ENCODE results near the gene TREH. TPM values are rescaled to one million over a fixed set of nuclear protein-coding genes. Genes with fewer than 3 reads are reported as not detected.

TREH gene
- polyA plus RNA-seq, 3 donors: not detected

DNA sequence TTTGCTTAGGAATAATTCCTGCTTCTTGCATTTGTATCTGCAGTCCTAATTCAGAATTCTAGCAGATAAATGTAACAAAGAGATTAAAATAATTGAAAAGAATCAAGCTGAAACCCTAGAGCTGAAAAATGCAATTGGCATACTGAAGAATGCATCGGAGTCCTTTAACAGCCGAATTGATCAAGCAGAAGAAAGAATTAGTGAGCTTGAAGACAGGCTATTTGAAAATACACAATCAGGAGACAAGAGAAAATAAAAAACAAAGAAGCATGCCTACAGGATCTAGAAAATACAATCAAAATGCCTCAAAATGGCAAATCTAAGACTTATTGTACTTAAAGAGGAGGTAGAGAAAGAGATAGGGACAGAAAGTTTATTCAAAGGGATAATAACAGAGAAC lies 8.2 kb downstream of the TREH start:
- Histone ChIP-seq H3K9me3 (replicated peaks in 1 of 2; ENCODE audit: control insufficient read depth in 1 of 2, insufficient read depth in 1 of 2, low read length in 2 of 2) (peaks cover 7 to 11% of the 10 kb centered on the region in 2 donors), H3K79me2 (ENCODE audit: insufficient read depth, low read length) (no peaks in the 10 kb centered on the region), H2AFZ (ENCODE audit: insufficient read depth, low read depth, low read length, poor library complexity, severe bottlenecking) (no peak overlapping the region), H3K27ac (ENCODE audit: low read depth in 1 of 2, low read length in 2 of 2) (no peak overlapping the region), H3K4me1 (ENCODE audit: control insufficient read depth in 1 of 2, insufficient read depth in 2 of 2, low read length in 2 of 2) (no peaks in the 10 kb centered on the region), H3K9ac (ENCODE audit: insufficient read depth, low read length, poor library complexity, severe bottlenecking) (no peak overlapping the region), H4K20me1 (ENCODE audit: insufficient read depth, low read length) (no peaks in the 10 kb centered on the region), H3K27me3 (ENCODE audit: control insufficient read depth in 2 of 2, insufficient read depth in 2 of 2, low read length in 2 of 2) (no peaks in the 10 kb centered on the region), H3K4me2 (replicated peaks; ENCODE audit: extremely low read depth, low read length, poor library complexity, severe bottlenecking) (no peak overlapping the region), H3K36me3 (replicated peaks in 1 of 2; ENCODE audit: control insufficient read depth in 1 of 2, insufficient read depth in 2 of 2, low read length in 2 of 2) (no peaks in the 10 kb centered on the region), H3K4me3 (replicated peaks in 1 of 3; ENCODE audit: low read depth in 2 of 3, low read length in 3 of 3) (no peak overlapping the region)
- H3K27ac Mint-ChIP-seq: no peak overlapping the region
- no CpG with 5 or more reads among the region's 2 CpGs for WGBS (ENCODE audit: insufficient coverage)
- H3K36me3 Mint-ChIP-seq: no peaks in the 10 kb centered on the region
- intact Hi-C loops (cut with micrococcal nuclease): no loop called here
- no peaks in the 10 kb centered on the region for H3K4me1 Mint-ChIP-seq
- TF ChIP-seq CTCF (IDR thresholded peaks at IDR 0.05): no peak
- H3K27me3 Mint-ChIP-seq (ENCODE audit: low read depth in 3 of 3): peaks cover 5 to 15% (median 7%) of the 10 kb centered on the region in 3 donors
- DNase-seq: no peak
- H3K9me3 Mint-ChIP-seq: peaks cover 4 to 18% (median 8%) of the 10 kb centered on the region in 7 donors
- no peak overlapping the region for H3K4me3 Mint-ChIP-seq

DNA sequence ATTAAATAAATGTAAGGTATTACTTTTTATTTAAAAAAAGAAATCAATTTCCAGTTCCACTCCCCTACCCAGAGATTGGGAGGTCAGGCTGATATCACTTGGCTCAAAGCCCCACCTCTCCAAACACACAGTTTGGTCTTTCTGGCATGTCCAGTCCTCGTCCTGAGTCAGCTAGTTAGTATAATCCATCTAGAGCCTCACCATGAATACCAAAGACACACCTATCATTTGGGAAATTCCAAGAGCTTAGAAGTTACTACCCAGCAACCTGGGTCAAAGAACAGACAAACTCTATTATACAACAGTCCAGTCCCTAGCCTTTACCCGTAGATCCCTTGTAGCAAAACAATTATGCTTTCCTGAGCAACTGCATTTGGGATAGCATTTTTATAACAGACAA lies 9.4 kb downstream of the TREH start:
- TF ChIP-seq CTCF (IDR thresholded peaks at IDR 0.05): no peak
- Histone ChIP-seq H3K27me3 (ENCODE audit: control insufficient read depth in 2 of 2, insufficient read depth in 2 of 2, low read length in 2 of 2) (no peaks in the 10 kb centered on the region), H2AFZ (ENCODE audit: insufficient read depth, low read depth, low read length, poor library complexity, severe bottlenecking) (no peak overlapping the region), H3K79me2 (ENCODE audit: insufficient read depth, low read length) (no peaks in the 10 kb centered on the region), H3K4me3 (replicated peaks in 1 of 3; ENCODE audit: low read depth in 2 of 3, low read length in 3 of 3) (no peak overlapping the region), H3K9ac (ENCODE audit: insufficient read depth, low read length, poor library complexity, severe bottlenecking) (no peak overlapping the region), H4K20me1 (ENCODE audit: insufficient read depth, low read length) (no peaks in the 10 kb centered on the region), H3K36me3 (replicated peaks in 1 of 2; ENCODE audit: control insufficient read depth in 1 of 2, insufficient read depth in 2 of 2, low read length in 2 of 2) (no peaks in the 10 kb centered on the region), H3K4me2 (replicated peaks; ENCODE audit: extremely low read depth, low read length, poor library complexity, severe bottlenecking) (no peak overlapping the region), H3K9me3 (replicated peaks in 1 of 2; ENCODE audit: control insufficient read depth in 1 of 2, insufficient read depth in 1 of 2, low read length in 2 of 2) (no peaks in the 10 kb centered on the region), H3K4me1 (ENCODE audit: control insufficient read depth in 1 of 2, insufficient read depth in 2 of 2, low read length in 2 of 2) (no peaks in the 10 kb centered on the region), H3K27ac (ENCODE audit: low read depth in 1 of 2, low read length in 2 of 2) (no peak overlapping the region)
- 90% methylated on average over 2 of the region's 2 CpGs for whole genome bisulfite sequencing (ENCODE audit: insufficient coverage)
- no peak for DNase-seq
- H3K27me3 Mint-ChIP-seq (ENCODE audit: low read depth in 3 of 3): peaks cover 5 to 17% (median 7%) of the 10 kb centered on the region in 3 donors
- peaks cover 0 to 6% (median 1%) of the 10 kb centered on the region in 7 donors for H3K9me3 Mint-ChIP-seq
- no peak overlapping the region for H3K4me3 Mint-ChIP-seq
- H3K27ac Mint-ChIP-seq: no peak overlapping the region
- H3K4me1 Mint-ChIP-seq: no peaks in the 10 kb centered on the region
- no peaks in the 10 kb centered on the region for H3K36me3 Mint-ChIP-seq
- intact Hi-C loops (cut with micrococcal nuclease): no loop called here

Data from CD14-positive monocyte (primary cell).